Upper lobe of left lung (tissue), 4 donors: ENCODE data around the gene ZBTB40.

Experiments used
- POLR2A ChIP-seq, 4 donors: fragments of 450-650 bp; IDR thresholded peaks; one replicate each; pipeline ENCODE4 v1.5.1; 2016 to 2017; ENCODE audit warnings: antibody characterized with exemption in 4 of 4, mild to moderate bottlenecking in 2 of 4
- TF ChIP-seq, protein P1 (sequence below), 6 experiments: fragments of 450-650 bp in 4 of 6; fragments of 200-600 bp in 2 of 6; sonication (generic) in 2 of 6; IDR thresholded peaks; one replicate each; pipeline ENCODE4 v1.5.1; 2016 to 2019; ENCODE audit warnings: antibody characterized with exemption in 6 of 6

DNA sequence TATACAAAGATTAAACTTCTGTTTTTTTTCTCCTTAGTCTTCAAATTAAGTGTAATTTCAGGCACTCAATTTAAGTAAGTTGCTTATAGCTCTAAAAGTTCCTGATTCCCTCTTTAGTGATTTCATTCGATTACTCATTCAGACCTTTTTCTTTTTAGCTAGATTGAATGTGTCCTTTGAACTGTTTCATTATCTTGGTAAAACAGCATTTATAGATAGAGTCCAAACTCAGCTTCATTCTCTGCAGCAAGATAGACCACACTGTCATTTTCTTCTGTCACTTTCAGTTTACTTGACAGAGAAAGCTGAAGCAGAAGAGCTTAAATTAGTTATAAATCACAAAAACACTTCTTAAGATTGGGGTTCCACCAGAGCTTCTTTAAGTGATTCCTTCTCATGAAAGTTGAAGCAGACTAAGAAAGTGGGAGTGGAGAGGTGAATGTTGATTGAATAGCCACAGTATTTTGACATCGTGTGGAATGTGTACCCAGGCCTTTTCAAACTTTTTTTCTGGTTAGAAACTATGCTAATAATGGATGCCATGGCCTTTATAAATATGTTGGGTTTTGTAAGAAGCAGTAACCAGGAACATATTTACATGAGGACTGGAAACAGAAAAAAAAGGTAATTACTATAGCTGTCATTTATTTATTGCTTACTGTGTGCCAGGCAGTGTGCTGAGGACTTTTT lies 52.2 kb downstream of the ZBTB40 start:
- TF ChIP-seq POLR2A (IDR thresholded peaks at IDR 0.05): no peak
- TF ChIP-seq, protein P1, sequence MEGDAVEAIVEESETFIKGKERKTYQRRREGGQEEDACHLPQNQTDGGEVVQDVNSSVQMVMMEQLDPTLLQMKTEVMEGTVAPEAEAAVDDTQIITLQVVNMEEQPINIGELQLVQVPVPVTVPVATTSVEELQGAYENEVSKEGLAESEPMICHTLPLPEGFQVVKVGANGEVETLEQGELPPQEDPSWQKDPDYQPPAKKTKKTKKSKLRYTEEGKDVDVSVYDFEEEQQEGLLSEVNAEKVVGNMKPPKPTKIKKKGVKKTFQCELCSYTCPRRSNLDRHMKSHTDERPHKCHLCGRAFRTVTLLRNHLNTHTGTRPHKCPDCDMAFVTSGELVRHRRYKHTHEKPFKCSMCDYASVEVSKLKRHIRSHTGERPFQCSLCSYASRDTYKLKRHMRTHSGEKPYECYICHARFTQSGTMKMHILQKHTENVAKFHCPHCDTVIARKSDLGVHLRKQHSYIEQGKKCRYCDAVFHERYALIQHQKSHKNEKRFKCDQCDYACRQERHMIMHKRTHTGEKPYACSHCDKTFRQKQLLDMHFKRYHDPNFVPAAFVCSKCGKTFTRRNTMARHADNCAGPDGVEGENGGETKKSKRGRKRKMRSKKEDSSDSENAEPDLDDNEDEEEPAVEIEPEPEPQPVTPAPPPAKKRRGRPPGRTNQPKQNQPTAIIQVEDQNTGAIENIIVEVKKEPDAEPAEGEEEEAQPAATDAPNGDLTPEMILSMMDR (IDR thresholded peaks at IDR 0.05): no peak
